GM21576 (cell line): ENCODE measurements around the gene KCNJ12.

Experiments used
- ATAC-seq: cut with Tn5 transposase; IDR thresholded peaks from one replicate; pipeline ENCODE4 v1.9.1; 2021; ENCODE audit warnings: mild to moderate bottlenecking, moderate library complexity; ENCODE audit not compliant: unreplicated experiment

Gene KCNJ12

GRCh38 chr17:21363776-21364642 lies 12.1 kb upstream of the KCNJ12 start:
- ATAC-seq = no peak

- ATAC-seq = no peak
Measured at GRCh38 chr17:21365016-21365415, 11.1 kb upstream of the KCNJ12 start.

- no peak for ATAC-seq
Measured at GRCh38 chr17:21368545-21369246, 7.5 kb upstream of the KCNJ12 start.

GRCh38 chr17:21369395-21369794 lies 6.8 kb upstream of the KCNJ12 start:
- no peak for ATAC-seq

- no peak for ATAC-seq
Measured at GRCh38 chr17:21370430-21370829, 5.7 kb upstream of the KCNJ12 start.

- ATAC-seq = no peak
Measured at GRCh38 chr17:21371511-21372081, 4.6 kb upstream of the KCNJ12 start.

GRCh38 chr17:21372256-21372954 lies 3.8 kb upstream of the KCNJ12 start:
- ATAC-seq = no peak

- no peak for ATAC-seq
Measured at GRCh38 chr17:21373036-21373435, 3.1 kb upstream of the KCNJ12 start.

- no peak for ATAC-seq
Measured at GRCh38 chr17:21373696-21374440, 2.3 kb upstream of the KCNJ12 start.

GRCh38 chr17:21374441-21375161 lies 1.6 kb upstream of the KCNJ12 start:
- no peak for ATAC-seq

- no peak for ATAC-seq
Measured at GRCh38 chr17:21375162-21375560, 996 bp upstream of the KCNJ12 start.

GRCh38 chr17:21375757-21376080 lies 438 bp upstream of the KCNJ12 start:
- ATAC-seq = no peak

GRCh38 chr17:21376759-21377690 lies 868 bp downstream of the KCNJ12 start:
- ATAC-seq = no peak

- ATAC-seq = no peak
Measured at GRCh38 chr17:21377705-21378396, 1.7 kb downstream of the KCNJ12 start.

- no peak for ATAC-seq
Measured at GRCh38 chr17:21378553-21378952, 2.4 kb downstream of the KCNJ12 start.

- no peak for ATAC-seq
Measured at GRCh38 chr17:21379080-21379711, 3.0 kb downstream of the KCNJ12 start.

GRCh38 chr17:21380659-21381058 lies 4.5 kb downstream of the KCNJ12 start:
- ATAC-seq = no peak
